ENCODE measurements around the gene FKBP10. TPM values are rescaled to one million over a fixed set of nuclear protein-coding genes. Genes with fewer than 3 reads are reported as not detected.

Gene FKBP10, protein sequence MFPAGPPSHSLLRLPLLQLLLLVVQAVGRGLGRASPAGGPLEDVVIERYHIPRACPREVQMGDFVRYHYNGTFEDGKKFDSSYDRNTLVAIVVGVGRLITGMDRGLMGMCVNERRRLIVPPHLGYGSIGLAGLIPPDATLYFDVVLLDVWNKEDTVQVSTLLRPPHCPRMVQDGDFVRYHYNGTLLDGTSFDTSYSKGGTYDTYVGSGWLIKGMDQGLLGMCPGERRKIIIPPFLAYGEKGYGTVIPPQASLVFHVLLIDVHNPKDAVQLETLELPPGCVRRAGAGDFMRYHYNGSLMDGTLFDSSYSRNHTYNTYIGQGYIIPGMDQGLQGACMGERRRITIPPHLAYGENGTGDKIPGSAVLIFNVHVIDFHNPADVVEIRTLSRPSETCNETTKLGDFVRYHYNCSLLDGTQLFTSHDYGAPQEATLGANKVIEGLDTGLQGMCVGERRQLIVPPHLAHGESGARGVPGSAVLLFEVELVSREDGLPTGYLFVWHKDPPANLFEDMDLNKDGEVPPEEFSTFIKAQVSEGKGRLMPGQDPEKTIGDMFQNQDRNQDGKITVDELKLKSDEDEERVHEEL
- polyA plus RNA-seq (2011; rRNA removed) (487 and 624 TPM in 2 replicates), polyA minus RNA-seq (2011; rRNA and poly(A)+ RNA removed) (266 and 344 TPM in 2 replicates)

DNA sequence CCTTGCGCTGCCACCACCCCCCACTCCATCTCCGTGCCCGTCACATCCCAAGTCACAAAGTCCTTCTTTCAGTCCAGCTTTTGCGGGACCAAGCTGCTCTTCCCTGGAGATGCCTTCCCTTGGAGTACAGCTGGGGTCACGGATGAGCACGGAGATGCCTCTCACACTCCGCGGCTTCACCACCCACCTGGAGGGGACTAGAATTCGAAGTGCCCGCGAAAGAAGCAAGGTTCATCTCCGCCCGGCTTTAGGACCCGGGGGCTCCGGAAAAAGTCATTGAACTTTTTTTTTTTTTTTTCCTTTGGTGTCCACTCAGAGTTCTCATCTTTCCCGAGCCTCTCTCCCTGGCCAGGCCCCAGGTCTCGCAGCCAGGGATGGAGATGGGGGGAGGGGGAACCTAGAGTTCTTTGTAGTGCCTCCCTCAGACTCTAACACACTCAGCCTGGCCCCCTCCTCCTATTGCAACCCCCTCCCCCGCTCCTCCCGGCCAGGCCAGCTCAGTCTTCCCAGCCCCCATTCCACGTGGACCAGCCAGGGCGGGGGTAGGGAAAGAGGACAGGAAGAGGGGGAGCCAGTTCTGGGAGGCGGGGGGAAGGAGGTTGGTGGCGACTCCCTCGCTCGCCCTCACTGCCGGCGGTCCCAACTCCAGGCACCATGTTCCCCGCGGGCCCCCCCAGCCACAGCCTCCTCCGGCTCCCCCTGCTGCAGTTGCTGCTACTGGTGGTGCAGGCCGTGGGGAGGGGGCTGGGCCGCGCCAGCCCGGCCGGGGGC is at the start of gene FKBP10:
FKBP10 (plus strand) TSS at position 624 of the 771 bp plus-strand sequence; CDS start at position 655, 31 bp downstream.
- Histone ChIP-seq H3K27me3 (ENCODE audit: control insufficient read depth, insufficient read depth, low read length) (no peaks in the 10 kb centered on the region), H3K9me3 (ENCODE audit: control insufficient read depth, insufficient read depth, low read length) (peaks cover 6% of the 10 kb centered on the region; the same call in 1 of the 2 replicates), H3K4me3 (ENCODE audit: low read depth, low read length) (peak within 1 kb of the TSS; percentile 87), H3K27ac (ENCODE audit: low read depth, low read length) (peak within 1 kb of the TSS; percentile 83)
- ChIA-PET POLR2A (interaction anchor here (0.5 to 1.2 kb wide), 9 partner anchors 12 to 1010 kb away, joined by 3 to 7 read pairs (median 3); partner anchors contain the start of genes JUP, KLHL11 and ODAD4), CTCF (interaction anchor here (0.9 to 1.6 kb wide), 5 partner anchors 26 to 75 kb away, joined by 3 to 5 read pairs (median 4); partner anchors contain the start of gene JUP)
- TF ChIP-seq, protein P1, sequence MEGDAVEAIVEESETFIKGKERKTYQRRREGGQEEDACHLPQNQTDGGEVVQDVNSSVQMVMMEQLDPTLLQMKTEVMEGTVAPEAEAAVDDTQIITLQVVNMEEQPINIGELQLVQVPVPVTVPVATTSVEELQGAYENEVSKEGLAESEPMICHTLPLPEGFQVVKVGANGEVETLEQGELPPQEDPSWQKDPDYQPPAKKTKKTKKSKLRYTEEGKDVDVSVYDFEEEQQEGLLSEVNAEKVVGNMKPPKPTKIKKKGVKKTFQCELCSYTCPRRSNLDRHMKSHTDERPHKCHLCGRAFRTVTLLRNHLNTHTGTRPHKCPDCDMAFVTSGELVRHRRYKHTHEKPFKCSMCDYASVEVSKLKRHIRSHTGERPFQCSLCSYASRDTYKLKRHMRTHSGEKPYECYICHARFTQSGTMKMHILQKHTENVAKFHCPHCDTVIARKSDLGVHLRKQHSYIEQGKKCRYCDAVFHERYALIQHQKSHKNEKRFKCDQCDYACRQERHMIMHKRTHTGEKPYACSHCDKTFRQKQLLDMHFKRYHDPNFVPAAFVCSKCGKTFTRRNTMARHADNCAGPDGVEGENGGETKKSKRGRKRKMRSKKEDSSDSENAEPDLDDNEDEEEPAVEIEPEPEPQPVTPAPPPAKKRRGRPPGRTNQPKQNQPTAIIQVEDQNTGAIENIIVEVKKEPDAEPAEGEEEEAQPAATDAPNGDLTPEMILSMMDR (IDR thresholded peaks at IDR 0.05; ENCODE audit: low read depth, low read length): no peak
- DNase-seq (ENCODE audit: low read depth, low spot score): peak; percentile 80

DNA sequence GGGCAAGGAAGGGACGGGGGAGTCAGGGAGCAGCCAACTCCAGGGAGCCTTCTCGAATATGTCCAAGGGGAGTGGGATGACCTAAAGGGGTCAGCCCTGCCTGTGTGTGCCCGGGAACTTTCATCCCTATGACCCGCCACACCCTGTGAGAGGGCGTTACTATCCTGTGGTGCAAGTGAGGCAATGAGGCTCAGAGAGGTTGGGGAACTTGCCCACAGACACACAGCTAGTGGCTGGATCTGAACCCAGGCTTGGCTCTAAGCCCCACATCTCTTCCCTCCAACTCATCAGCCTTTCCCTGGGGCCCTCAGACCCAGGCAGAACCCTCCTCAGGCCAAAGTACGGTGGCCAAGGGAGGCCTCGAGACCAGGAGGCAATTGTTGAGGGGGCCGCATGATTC is 49.5 kb upstream of the FKBP10 start:
- Histone ChIP-seq H3K27me3 (ENCODE audit: control insufficient read depth, insufficient read depth, low read length) (no peaks in the 10 kb centered on the region), H3K27ac (ENCODE audit: low read depth, low read length) (no peak overlapping the region), H3K4me3 (ENCODE audit: low read depth, low read length) (no peak overlapping the region), H3K9me3 (ENCODE audit: control insufficient read depth, insufficient read depth, low read length) (no peaks in the 10 kb centered on the region; the same call in 1 of the 2 replicates)
- TF ChIP-seq, protein P1 (IDR thresholded peaks at IDR 0.05; ENCODE audit: low read depth, low read length): no peak
- ChIA-PET CTCF (interaction anchor here (1.2 kb wide), 1 partner anchor 26 kb away, joined by 3 read pairs; no protein-coding TSS in a partner anchor), POLR2A (no interaction called here)
- no peak for DNase-seq (ENCODE audit: low read depth, low spot score)

DNA sequence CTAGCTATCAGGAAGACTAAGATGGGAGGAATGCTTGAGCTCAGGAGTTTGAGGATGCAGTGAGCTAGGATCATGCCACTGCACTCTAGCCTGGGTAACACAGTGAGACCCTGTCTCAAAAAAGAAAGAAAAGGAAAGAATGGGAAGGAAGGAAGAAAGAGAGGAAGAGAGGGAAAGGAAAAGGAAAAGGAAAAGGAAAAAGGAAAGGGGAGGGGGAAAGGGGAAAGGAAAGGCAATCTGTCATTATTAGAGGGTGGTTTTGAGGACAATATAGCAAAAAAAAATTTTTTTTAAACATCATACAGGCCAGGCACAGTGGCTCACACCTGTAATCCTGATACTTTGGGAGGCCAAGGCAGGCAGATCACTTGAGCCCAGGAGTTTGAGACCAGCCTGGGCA is 46.7 kb upstream of the FKBP10 start:
- no peak for DNase-seq (ENCODE audit: low read depth, low spot score)
- H3K4me3 ChIP-seq (ENCODE audit: low read depth, low read length): no peak overlapping the region
- ChIA-PET POLR2A (interaction anchor here (1.1 kb wide), 1 partner anchor 12 kb away, joined by 3 read pairs; no protein-coding TSS in a partner anchor), CTCF (interaction anchor here (0.6 kb wide), 1 partner anchor 189 kb away, joined by 3 read pairs; no protein-coding TSS in a partner anchor)
- H3K27ac ChIP-seq (ENCODE audit: low read depth, low read length): no peak overlapping the region
- no peaks in the 10 kb centered on the region; the same call in 1 of the 2 replicates for H3K9me3 ChIP-seq (ENCODE audit: control insufficient read depth, insufficient read depth, low read length)
- TF ChIP-seq, protein P1 (IDR thresholded peaks at IDR 0.05; ENCODE audit: low read depth, low read length): no peak
- no peaks in the 10 kb centered on the region for H3K27me3 ChIP-seq (ENCODE audit: control insufficient read depth, insufficient read depth, low read length)

DNA sequence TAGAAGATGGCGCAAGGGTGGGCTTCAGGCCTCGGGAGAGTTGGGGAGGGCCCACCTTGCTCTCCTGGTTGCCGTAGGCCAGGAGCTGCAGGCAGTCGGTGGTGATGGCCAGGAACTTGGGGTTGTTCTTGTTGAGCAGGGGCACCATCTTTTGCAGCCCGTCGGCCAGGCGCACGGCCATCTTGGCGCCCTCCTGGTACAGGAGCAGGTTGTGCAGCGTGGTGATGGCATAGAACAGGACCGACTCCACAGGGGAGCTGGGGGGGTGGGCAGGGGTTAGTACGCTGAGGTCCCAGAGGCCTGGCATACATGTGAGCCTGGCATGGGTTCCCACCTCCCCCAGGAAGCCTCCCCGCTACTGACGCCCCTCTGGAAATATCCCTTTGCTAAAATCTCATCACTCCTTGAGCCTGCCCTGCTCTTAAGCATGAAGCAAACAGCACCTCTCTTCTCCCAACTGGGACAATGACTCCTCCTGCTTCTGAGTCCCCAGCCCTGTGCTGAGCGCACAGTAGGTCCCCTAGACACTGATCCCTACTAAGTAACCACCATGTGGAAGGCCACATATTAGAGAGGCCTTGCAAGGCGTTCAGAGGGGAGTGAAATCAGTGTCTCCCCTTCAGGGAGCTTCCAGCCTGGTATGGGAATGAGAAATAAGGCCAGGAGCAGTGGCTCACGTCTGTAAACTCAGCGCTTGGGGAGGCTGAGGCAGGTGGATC is 45.3 kb upstream of the FKBP10 start:
- Histone ChIP-seq H3K4me3 (ENCODE audit: low read depth, low read length) (no peak overlapping the region), H3K27ac (ENCODE audit: low read depth, low read length) (no peak overlapping the region), H3K27me3 (ENCODE audit: control insufficient read depth, insufficient read depth, low read length) (no peaks in the 10 kb centered on the region), H3K9me3 (ENCODE audit: control insufficient read depth, insufficient read depth, low read length) (no peaks in the 10 kb centered on the region; the same call in 1 of the 2 replicates)
- TF ChIP-seq, protein P1 (IDR thresholded peaks at IDR 0.05; ENCODE audit: low read depth, low read length): no peak
- CTCF ChIA-PET: no interaction called here
- no peak for DNase-seq (ENCODE audit: low read depth, low spot score)
- POLR2A ChIA-PET: no interaction called here
